NT2/D1 (cell line): ENCODE data around the gene CXCR6.

Source experiments
- DNase-seq: peaks from one replicate; pipeline ENCODE4 v3.0.0-alpha.2; 2011; ENCODE audit warnings: low read depth, low spot score
- H3K27me3 ChIP-seq: 2 replicates; pipeline ENCODE4 v1.6.0; 2011; ENCODE audit warnings: mild to moderate bottlenecking; ENCODE audit not compliant: insufficient read length, insufficient read depth
- H3K36me3 ChIP-seq: 2 replicates; pipeline ENCODE4 v1.6.1; 2011; ENCODE audit warnings: mild to moderate bottlenecking, low read length, mixed read lengths; ENCODE audit not compliant: insufficient read depth, insufficient read length
- H3K4me1 ChIP-seq: 2 replicates; pipeline ENCODE4 v1.5.1; 2011; ENCODE audit not compliant: insufficient read depth, insufficient read length
- H3K4me3 ChIP-seq: 2 replicates; pipeline ENCODE4 v1.5.1; 2011; ENCODE audit warnings: low read depth; ENCODE audit not compliant: insufficient read length
- H3K9ac ChIP-seq: 2 replicates; pipeline ENCODE4 v1.6.0; 2011; ENCODE audit warnings: low read depth; ENCODE audit not compliant: insufficient read length
- H3K9me3 ChIP-seq: 2 replicates; pipeline ENCODE4 v1.5.1; 2011; ENCODE audit warnings: mild to moderate bottlenecking, low read length; ENCODE audit not compliant: insufficient read depth
- SUZ12 ChIP-seq: IDR thresholded peaks from 2 replicates; pipeline ENCODE4 v1.6.1; 2011; ENCODE audit not compliant: insufficient read length, insufficient read depth; ENCODE audit errors: extremely low read depth
- YY1 ChIP-seq: IDR thresholded peaks from 2 replicates; pipeline ENCODE4 v1.6.1; 2011; ENCODE audit not compliant: insufficient read length, insufficient read depth
- ZNF274 ChIP-seq: IDR thresholded peaks from 2 replicates; pipeline ENCODE4 v1.6.1; 2011; ENCODE audit warnings: mild to moderate bottlenecking, low read depth, low read length

Gene CXCR6

DNA sequence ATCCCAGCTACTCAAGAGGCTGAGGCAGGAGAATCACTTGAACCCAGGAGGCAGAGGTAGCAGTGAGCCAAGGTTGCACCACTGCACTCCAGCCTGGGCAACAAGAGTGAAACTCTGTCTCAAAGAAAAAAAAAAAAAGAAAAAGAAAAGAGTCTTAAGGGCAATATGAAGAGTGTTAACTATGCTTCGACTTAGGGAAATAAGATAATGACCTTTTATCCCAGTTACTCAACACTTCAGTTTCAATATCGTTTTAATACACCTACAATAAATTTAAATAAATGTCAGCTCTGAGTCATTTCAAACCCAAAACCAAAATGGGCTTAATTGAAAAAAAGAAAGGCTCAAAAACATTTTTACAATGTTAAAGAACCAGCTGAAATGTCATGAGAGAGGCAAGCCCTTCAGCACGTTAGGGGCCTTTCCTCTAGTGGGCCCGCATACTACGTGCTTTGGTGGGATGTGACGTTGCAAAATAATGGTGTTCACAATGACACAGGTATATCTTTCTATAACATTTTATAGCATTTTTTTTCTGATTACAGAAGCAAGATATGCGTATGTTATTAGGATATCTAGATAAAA lies 37.1 kb downstream of the CXCR6 start:
- DNase-seq: no peak
- H3K27me3 ChIP-seq: no peaks in the 10 kb centered on the region
- no peak for TF ChIP-seq ZNF274
- TF ChIP-seq SUZ12: no peak
- no peak for TF ChIP-seq YY1
- peaks cover 70% of the 10 kb centered on the region for H3K36me3 ChIP-seq
- H3K9me3 ChIP-seq: no peaks in the 10 kb centered on the region
- no peak overlapping the region for H3K9ac ChIP-seq
- H3K4me1 ChIP-seq: no peaks in the 10 kb centered on the region
- no peak overlapping the region for H3K4me3 ChIP-seq

DNA sequence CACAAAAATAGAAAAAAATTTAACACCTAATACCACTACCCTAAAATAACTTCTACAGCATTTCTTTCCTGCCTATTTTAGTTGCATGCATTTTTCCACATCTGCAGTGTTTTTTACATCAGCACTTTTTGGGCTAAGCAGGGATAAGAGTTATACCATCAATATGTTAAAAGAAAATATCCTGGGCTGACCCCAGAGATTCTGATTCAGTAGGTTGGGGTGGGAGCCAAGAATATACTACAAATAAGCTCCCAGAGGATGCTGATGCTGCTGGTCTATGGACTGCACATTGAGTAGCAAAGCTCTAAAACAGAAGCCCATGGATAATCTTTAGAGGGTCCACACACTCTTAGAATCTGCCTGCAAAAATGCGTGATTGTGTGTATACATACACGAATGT lies 37.6 kb downstream of the CXCR6 start:
- DNase-seq: no peak
- no peaks in the 10 kb centered on the region for H3K9me3 ChIP-seq
- no peak overlapping the region for H3K4me3 ChIP-seq
- peaks cover 67% of the 10 kb centered on the region for H3K36me3 ChIP-seq
- H3K4me1 ChIP-seq: no peaks in the 10 kb centered on the region
- TF ChIP-seq ZNF274: no peak
- no peak for TF ChIP-seq SUZ12
- no peak for TF ChIP-seq YY1
- H3K27me3 ChIP-seq: no peaks in the 10 kb centered on the region
- no peak overlapping the region for H3K9ac ChIP-seq

DNA sequence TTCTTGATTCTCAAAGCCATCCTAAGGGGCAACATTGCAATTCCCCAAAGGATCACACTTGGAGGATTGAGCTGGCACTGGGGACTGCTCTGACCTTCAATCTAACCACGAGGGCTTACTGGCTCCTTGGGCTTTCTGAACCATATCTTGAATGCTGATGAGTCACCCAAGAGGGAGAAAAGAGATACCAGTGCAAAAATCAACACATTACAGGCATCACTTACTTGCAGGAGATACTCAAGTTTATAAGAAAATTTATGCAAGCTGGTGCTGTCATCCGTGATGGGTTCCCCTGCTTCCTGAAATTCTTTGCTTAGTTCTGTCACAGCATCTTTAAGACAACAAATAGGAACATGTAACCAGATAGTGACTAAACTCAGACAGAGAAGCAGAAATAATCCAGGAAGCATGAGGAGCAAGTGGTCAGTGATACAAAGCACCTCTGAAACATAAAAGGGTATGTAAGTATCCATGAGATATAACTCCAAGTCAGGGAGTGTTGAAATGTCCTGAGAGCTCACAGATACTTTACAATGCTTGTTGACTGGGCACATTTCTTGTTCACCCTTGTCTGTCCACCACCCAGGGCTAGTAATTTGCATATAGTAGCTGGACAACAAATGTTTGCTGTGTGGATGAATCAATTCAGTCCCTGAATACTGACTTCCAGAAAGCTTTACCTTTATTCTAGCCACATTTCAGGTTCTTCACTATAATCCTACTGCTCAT lies 38.2 kb downstream of the CXCR6 start:
- no peak for DNase-seq
- Histone ChIP-seq H3K36me3 (peaks cover 67% of the 10 kb centered on the region), H3K9me3 (no peaks in the 10 kb centered on the region), H3K4me3 (no peak overlapping the region), H3K4me1 (no peaks in the 10 kb centered on the region), H3K27me3 (no peaks in the 10 kb centered on the region), H3K9ac (no peak overlapping the region)
- TF ChIP-seq SUZ12: no peak
- TF ChIP-seq ZNF274: no peak
- no peak for TF ChIP-seq YY1

DNA sequence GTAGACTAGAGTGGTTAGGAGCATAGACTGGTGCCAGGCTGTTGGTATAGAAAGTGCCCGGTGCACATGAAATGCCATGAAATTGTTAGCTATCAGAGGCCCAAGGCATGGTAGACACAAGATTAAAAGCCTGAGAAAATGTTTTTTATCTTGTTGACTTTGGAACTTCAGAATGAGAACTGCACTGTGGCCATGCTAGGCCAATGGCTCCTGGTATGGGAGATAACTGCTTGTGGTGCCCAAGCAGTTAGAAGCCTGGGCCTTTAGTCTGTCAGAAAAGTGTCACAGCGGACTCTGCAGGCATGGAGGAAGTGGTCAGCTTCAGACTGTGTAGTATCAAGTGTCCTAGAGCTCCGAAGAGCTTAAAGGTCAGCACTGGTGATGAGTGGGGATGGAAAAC lies 40.5 kb downstream of the CXCR6 start:
- Histone ChIP-seq H3K27me3 (no peaks in the 10 kb centered on the region), H3K36me3 (peaks cover 50% of the 10 kb centered on the region), H3K4me3 (no peak overlapping the region), H3K4me1 (peaks cover 5% of the 10 kb centered on the region), H3K9me3 (no peaks in the 10 kb centered on the region), H3K9ac (no peak overlapping the region)
- DNase-seq: no peak
- TF ChIP-seq ZNF274: no peak
- TF ChIP-seq YY1: no peak
- no peak for TF ChIP-seq SUZ12

DNA sequence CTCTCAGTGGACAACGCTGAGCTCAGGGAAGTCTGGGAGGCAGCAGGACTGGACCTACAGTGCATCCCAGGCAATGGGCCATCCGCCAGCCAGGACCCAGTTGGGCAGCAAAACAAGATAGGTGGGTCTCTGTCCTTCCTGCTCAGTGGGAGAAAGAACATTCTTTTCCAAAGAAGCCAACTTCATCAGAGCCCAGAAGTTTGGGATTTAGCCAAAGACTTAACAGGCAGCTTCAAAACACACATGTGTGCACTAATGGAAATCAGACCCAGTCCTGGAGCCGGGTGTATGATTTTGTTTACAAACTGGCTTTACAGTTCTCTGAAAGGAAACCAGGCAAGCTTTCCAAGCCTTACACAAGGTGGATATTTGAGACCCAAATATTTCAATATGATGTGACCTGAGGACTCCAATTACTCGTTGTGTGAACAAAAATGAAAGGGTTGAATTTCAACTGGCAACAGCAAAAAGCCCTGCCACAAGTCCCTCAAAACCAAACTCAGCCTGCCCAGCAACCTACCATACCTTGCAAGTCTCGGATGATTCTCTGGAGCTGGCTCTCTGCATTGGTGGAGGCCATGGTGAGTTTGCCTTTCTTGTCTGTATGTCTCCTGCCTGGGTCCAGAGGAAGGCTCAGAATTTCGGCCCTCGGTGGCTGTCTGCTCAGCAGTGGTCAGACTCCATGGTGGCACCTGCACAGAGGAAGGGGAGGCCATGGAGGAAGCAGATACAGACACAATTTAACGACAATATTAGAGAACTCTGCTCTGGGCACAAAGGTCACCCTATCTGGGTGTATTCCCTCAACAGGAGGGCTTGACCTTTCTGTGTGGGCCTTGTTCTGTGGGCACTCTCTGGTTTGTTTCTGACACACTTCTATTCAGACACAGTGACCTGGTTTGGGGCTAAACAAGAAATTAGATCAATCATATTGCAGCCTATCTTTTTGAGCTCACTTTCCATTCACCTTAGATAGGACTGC lies 41.4 kb downstream of the CXCR6 start:
- no peak for DNase-seq
- Histone ChIP-seq H3K9ac (no peak overlapping the region), H3K36me3 (peaks cover 44% of the 10 kb centered on the region), H3K27me3 (no peaks in the 10 kb centered on the region), H3K4me1 (peaks cover 5% of the 10 kb centered on the region), H3K9me3 (no peaks in the 10 kb centered on the region), H3K4me3 (no peak overlapping the region)
- TF ChIP-seq SUZ12: no peak

DNA sequence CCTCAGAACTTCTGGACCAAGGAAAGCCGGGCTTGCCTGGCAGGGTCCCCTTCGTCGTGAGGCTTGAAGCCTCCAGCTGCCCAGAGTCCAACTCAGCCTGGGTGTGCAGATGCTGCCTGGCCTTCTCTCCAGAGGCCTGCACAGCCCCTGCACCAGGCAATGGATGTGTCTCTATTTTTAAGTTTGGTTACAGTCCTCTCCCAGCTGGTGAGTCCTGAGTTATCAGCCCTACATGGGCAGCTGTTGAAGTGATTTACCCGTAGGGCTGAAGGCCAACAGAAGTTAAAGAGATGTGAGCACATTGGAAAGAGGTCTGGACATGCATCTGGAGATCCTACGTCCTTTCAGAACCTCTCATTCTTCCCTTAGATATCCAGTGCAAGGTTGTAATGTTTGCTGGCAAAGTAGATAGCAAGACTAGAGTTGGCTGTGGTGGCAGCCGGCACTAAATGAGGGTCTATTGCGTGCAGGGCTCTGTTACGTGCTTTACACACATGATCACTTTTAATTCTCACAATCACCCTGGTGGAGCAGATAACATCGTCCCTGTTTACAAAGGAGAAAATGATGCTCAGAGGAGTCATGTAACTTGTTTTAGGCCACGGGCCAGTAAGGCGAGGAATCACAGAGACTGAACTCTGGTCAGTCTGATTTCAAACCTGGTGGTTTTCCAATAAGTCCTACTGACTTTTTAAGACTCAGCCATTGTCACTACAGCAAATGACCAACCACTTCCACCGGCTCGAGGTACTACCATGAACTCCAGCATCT lies 42.5 kb downstream of the CXCR6 start:
- H3K9ac ChIP-seq: no peak overlapping the region
- no peaks in the 10 kb centered on the region for H3K9me3 ChIP-seq
- no peak for DNase-seq
- no peaks in the 10 kb centered on the region for H3K27me3 ChIP-seq
- no peak for TF ChIP-seq SUZ12
- no peak for TF ChIP-seq ZNF274
- no peak for TF ChIP-seq YY1
- no peak overlapping the region for H3K4me3 ChIP-seq
- peaks cover 7% of the 10 kb centered on the region for H3K4me1 ChIP-seq
- H3K36me3 ChIP-seq: peaks cover 37% of the 10 kb centered on the region
